GM19351 (cell line): ENCODE data around the gene BCOR.

Experiments used
- ATAC-seq: cut with Tn5 transposase; IDR thresholded peaks from one replicate; pipeline ENCODE4 v1.9.1; 2021; ENCODE audit warnings: mild to moderate bottlenecking, moderate library complexity; ENCODE audit not compliant: unreplicated experiment

The BCOR gene

GRCh38 chrX:40097504-40098263 is at the start of gene BCOR:
Gene BCOR, minus strand, starts transcription at chrX:40097958. Its CDS starts 20,029 bp downstream, at chrX:40077929.
- no peak for ATAC-seq

GRCh38 chrX:40147126-40147952 is 49.6 kb upstream of the BCOR start:
- no peak for ATAC-seq

GRCh38 chrX:40146262-40147125 is 48.7 kb upstream of the BCOR start:
- ATAC-seq = no peak

DNA sequence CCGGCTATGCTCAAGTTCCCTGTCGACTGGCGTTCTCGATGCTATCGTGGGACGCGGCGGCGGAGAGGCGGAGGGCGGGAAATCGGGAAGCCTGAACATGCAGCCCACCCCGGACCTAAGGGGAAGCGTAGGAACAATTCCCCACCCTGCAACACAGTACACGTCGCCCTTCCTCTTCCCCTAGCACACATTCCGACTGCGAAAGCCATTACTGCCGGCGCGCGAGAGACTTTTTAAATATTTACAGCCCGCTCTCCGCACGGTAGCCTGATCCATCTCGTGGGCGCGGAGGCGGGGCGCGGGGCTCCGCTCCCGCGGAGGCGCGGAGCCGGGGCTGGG is 48.1 kb upstream of the BCOR start:
- no peak for ATAC-seq

GRCh38 chrX:40145001-40145922 is 47.5 kb upstream of the BCOR start:
- ATAC-seq = no peak

- ATAC-seq = no peak
Observed at GRCh38 chrX:40144576-40144975, 46.8 kb upstream of the BCOR start.

GRCh38 chrX:40143987-40144386 is 46.2 kb upstream of the BCOR start:
- no peak for ATAC-seq

DNA sequence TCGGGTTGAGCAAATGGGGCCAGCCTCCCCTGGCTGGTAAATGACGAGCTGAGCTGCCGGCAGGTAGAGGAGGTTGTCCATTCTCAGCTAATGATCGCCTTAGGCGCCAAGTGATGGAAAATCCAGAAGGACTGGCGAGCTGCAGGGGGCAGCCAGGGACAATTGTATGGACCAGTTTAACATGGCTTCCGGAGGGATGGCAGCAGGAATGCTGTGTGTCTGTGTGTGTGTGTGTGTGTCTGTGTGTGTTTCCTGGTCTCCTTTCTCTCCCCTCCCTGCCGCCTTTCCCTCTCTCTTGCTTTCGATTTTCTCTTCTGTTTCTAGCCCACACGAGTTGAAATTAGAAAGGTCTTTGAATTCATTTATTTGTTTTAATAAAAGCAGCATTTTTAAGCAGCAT is 45.2 kb upstream of the BCOR start:
- no peak for ATAC-seq

GRCh38 chrX:40142417-40142816 is 44.7 kb upstream of the BCOR start:
- ATAC-seq = no peak

- no peak for ATAC-seq
Observed at GRCh38 chrX:40140706-40141499, 43.1 kb upstream of the BCOR start.

GRCh38 chrX:40132751-40133150 is 35.0 kb upstream of the BCOR start:
- no peak for ATAC-seq

GRCh38 chrX:40131654-40132337 is 34.0 kb upstream of the BCOR start:
- no peak for ATAC-seq

DNA sequence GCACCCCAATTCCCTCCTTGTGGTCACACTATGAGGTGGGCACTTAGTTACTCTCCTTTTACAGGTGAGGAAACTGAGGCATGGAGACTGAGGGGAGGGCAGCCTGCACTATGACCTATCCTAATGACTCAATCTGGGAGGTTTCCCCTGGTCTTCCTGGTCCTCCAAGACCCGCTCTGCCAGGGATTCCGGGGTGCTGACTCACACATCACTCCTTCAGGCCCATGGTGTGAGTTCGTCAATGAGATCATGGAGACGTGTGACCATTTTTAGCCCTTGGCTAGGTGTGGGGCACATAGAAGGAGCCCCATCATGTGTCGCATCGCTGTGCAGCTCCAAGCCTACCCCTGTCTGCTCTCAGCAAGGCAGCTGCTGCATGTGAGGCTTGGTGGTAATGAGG is 32.4 kb upstream of the BCOR start:
- ATAC-seq = no peak

GRCh38 chrX:40127052-40127451 is 29.3 kb upstream of the BCOR start:
- no peak for ATAC-seq

- ATAC-seq = no peak
Observed at GRCh38 chrX:40122487-40122886, 24.7 kb upstream of the BCOR start.

GRCh38 chrX:40121618-40122017 is 23.9 kb upstream of the BCOR start:
- ATAC-seq = no peak

DNA sequence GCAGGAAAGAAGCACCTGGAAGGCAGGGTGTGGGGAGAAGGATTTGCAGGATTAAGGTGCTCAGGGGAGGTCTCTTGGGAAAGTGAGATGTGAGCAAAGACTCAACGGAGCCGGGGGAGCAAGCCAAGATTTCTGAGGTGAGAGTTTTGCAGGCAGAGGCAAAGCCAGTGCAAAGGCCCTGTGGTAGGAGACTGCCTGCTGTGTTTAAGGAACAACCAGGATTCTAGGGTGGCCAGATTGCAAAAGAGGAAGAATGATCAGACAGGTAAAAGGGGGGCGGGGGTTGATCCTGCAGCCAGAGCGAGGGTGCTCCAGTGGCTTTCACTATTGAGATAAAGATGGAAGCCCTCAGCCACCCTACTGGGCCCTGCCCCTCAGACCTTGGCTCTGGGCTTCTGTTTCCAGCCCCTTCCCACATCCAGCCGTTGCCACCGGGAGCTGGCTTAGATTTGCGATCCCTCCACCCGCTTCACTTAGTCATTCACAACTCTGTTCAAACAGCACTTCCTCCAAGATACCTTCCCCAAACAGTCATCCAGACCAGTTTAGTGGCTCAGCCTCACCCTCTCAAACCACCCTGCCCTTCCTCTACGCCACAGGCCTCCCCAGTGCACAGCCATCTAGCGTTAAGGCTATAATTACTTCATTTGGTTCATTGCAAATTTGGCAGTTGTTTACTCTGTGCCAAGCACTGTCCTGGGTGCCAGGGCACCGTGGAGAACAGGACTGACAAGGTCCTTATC is 23.3 kb upstream of the BCOR start:
- ATAC-seq = no peak

DNA sequence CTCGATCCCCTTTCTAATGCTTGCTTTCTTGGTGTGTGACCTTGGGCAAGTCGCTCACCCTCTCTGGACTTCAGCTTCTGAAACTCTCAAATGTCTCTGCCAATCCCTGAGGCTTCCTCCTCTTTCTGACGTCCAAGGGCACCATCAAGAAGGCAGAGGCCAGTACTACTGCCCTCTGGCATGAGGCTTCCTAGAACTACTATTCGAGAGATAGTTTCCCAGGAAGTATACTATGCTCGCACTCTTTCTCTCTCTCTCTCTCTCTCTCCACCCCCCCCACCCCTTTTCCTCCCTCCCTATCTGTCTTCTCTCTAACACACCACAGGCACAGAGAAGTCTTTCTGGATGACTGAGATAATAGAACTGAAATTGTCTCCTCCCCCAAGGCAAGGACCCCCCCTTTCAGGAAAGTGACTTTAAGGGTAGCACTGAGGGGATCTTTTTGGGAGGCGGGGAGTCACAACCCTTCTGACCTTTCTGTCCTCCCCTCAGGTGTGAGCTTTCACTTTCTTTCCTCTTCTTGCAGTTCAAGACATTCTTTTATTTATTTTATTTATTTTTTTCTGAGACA is 20.0 kb upstream of the BCOR start:
- no peak for ATAC-seq
